Adrenal gland (tissue), 5 donors: ENCODE data around the gene KDM6A.

Experiments used
- CTCF ChIP-seq, 6 experiments: fragments of 450-650 bp in 4 of 6; fragments of 200-600 bp in 2 of 6; sonication (generic) in 1 of 6; IDR thresholded peaks; 1 replicate in 5 of 6; 2 replicates in 1 of 6; pipeline versions ENCODE4 v1.5.1 to v1.8.0; 2016 to 2021; ENCODE audit warnings: antibody characterized with exemption in 6 of 6, mild to moderate bottlenecking in 2 of 6, moderate library complexity in 1 of 6
- POLR2A ChIP-seq, 2 donors: fragments of 450-650 bp; IDR thresholded peaks; one replicate each; pipeline ENCODE4 v1.6.1; 2017; ENCODE audit warnings: antibody characterized with exemption in 2 of 2, mild to moderate bottlenecking in 2 of 2, moderate library complexity in 1 of 2
- donor health status: DM: no; HTN: no; CAD: no.

DNA sequence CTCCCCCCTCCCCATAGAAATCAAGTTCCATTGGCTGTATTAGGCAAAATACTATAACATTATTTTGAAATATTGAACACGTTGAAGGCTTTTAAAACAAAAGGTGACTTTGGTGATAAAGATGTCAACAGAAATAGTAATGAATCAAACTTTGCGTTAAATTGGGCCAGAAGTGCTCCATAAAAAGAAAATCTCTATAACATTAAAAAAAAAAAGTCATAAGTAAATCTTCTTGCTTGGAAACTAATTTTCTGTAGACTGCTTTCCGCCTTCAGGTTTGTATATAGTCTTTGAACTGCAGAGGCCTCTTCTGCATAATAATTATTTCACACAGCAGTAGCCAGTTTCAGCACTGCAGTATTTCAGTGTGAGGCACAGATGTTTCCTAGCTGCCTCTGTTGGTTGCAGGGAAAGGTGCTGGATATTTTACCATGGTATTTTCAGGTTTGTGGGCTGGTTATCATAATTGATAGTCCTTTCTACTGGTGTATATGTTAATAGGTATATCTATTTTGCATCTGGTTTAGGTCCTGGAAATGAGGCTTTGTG is 158.9 kb downstream of the KDM6A start:
- TF ChIP-seq CTCF (IDR thresholded peaks at IDR 0.05) (no peak), POLR2A (IDR thresholded peaks at IDR 0.05) (no peak)
